Smooth muscle cell (in vitro differentiated cells): ENCODE results near the gene DIP2B. TPM values are rescaled to one million over a fixed set of nuclear protein-coding genes. Genes with fewer than 3 reads are reported as not detected.

Experiments used
- DNase-seq: peaks from one replicate; lab custom pipeline; 2025; ENCODE audit not compliant: unreplicated experiment; lab: John Stamatoyannopoulos, UW
- H2AFZ ChIP-seq: fragments of 200-600 bp; sonication (generic); 2 replicates; pipeline ENCODE4 v1.6.0; 2016; ENCODE audit warnings: antibody characterized with exemption, low read depth, mild to moderate bottlenecking
- H3F3A ChIP-seq: fragments of 200-600 bp; sonication (generic); 2 replicates; pipeline ENCODE4 v1.6.0; 2017; ENCODE audit warnings: antibody characterized with exemption, low read depth
- H3K27ac ChIP-seq: fragments of 200-600 bp; sonication (generic); 2 replicates; pipeline ENCODE4 v1.5.1; 2016; ENCODE audit warnings: low read depth, mild to moderate bottlenecking
- H3K27me3 ChIP-seq: fragments of 200-600 bp; sonication (generic); 2 replicates; pipeline ENCODE4 v1.6.1; 2016; ENCODE audit warnings: low read depth, mild to moderate bottlenecking
- H3K36me3 ChIP-seq: fragments of 200-600 bp; sonication (generic); 2 replicates; pipeline ENCODE4 v1.5.1; 2016; ENCODE audit warnings: low read depth
- H3K4me1 ChIP-seq: fragments of 200-600 bp; sonication (generic); 2 replicates; pipeline ENCODE4 v1.5.1; 2016; ENCODE audit warnings: low read depth
- H3K4me2 ChIP-seq: fragments of 200-600 bp; sonication (generic); 2 replicates; pipeline ENCODE4 v1.6.0; 2016; ENCODE audit warnings: mild to moderate bottlenecking
- H3K4me3 ChIP-seq: fragments of 200-600 bp; sonication (generic); 2 replicates; pipeline ENCODE4 v1.5.1; 2016; ENCODE audit warnings: mild to moderate bottlenecking
- H3K79me2 ChIP-seq: fragments of 200-600 bp; sonication (generic); 2 replicates; pipeline ENCODE4 v1.6.0; 2016; ENCODE audit warnings: low read depth, mild to moderate bottlenecking
- H3K9ac ChIP-seq: fragments of 200-600 bp; sonication (generic); 2 replicates; pipeline ENCODE4 v1.6.0; 2016; ENCODE audit warnings: low read depth
- H3K9me3 ChIP-seq: fragments of 200-600 bp; sonication (generic); replicated peaks from 2 replicates; pipeline ENCODE4 v1.5.1; 2016; ENCODE audit warnings: low read depth
- H4K20me1 ChIP-seq: fragments of 200-600 bp; sonication (generic); 2 replicates; pipeline ENCODE4 v1.6.0; 2016; ENCODE audit warnings: low read depth
- CTCF ChIP-seq: fragments of 200-600 bp; sonication (generic); IDR thresholded peaks from 2 replicates; pipeline ENCODE4 v1.5.1; 2017; ENCODE audit warnings: borderline replicate concordance, mild to moderate bottlenecking, antibody characterized with exemption; ENCODE audit not compliant: insufficient read depth, poor library complexity, severe bottlenecking
- WGBS: methylation state at CpG from one replicate; pipeline ENCODE4 v1.1.7; 2016; ENCODE audit warnings: low lambda C conversion rate; 5-methylcytosine and 5-hydroxymethylcytosine counted together
- polyA plus RNA-seq: library from polyadenylated mRNA; unstranded; fragments of >200 nt; fragmentation: Nextera tagmentation; extraction: Ambion mirVana; gene quantifications from 2 replicates; pipeline ENCODE4 v1.2.1, GENCODE V29; 2016
- total RNA-seq: library from RNA; depleted of rRNA; stranded (reverse); fragments of >200 nt; gene quantifications from 2 replicates; pipeline ENCODE4 v1.2.3, GENCODE V29; 2014

Gene DIP2B
- total and polyA plus RNA-seq, 2 experiments from 2014 or later: 5.8 to 35.2 TPM

DNA sequence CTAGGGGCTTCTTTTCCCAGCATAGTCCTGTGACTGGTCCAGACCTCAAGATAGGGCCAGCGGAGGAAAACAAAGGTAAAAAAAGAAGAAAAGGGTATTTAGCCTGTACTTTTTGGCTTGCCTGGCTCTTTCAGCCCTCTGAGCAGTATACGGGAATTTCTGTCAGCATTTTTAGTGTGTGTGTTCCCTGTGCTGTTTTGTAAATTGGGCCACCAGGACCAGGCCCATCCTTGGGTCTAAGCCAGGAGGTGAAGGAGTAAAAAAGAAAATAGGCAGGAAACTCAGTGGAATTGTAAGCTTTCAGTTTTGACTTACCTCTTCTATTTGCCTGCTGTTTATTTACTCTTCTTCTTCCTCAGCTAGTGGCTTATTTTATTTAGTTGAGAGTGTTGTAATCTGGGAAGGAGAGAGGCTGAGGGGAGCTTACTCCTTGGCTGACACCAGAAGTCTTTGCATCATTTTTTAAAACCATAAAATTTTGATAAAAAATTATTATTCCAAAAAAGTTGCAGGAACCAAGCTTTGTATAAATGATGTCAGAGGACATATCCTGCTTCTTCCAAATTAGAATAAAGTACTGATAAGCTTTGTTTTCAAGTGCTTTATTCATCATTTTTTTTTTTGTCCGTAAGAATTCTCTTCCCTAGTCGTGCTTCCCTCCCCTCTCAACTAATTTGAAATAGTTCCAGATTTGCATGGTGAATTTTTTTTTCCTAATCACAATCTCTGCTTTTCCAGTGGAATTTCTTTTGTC, 63.7 kb downstream of the DIP2B start:
- Histone ChIP-seq H3K9me3 (no peaks in the 10 kb centered on the region), H3K79me2 (peaks cover 79% of the 10 kb centered on the region), H2AFZ (no peak overlapping the region), H3K4me3 (no peak overlapping the region), H3F3A (peaks cover 5% of the 10 kb centered on the region), H4K20me1 (peaks cover 18% of the 10 kb centered on the region), H3K27me3 (no peaks in the 10 kb centered on the region), H3K36me3 (no peaks in the 10 kb centered on the region), H3K9ac (no peak overlapping the region), H3K4me2 (peak overlapping the region; percentile 30), H3K4me1 (peaks cover 24% of the 10 kb centered on the region), H3K27ac (peak overlapping the region; percentile 43)
- WGBS: 85% methylated on average over 4 of the region's 4 CpGs
- no peak for TF ChIP-seq CTCF
- DNase-seq: no peak

DNA sequence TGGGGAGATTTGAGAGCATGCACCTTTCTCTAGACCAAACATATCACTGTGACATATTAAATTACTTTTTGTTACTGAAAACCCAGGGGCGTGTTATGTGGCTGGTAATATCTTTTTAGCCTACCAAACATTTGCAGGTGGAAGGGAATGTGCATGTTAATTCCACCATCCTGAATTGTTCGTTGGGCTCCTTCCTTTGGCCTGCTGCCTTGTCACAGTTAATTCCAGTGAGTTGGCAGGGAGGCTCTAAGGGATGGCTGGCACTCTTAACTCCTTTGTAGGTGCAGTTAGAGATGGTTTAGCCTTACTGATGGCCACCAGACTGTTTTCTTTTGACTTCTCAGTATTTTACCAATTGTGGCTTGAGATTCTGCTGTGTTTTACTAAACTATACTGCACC, 64.5 kb downstream of the DIP2B start:
- no peaks in the 10 kb centered on the region for H3K9me3 ChIP-seq
- H3K27me3 ChIP-seq: no peaks in the 10 kb centered on the region
- no peaks in the 10 kb centered on the region for H3K36me3 ChIP-seq
- no peak for DNase-seq
- no peak overlapping the region for H3K4me3 ChIP-seq
- no peak overlapping the region for H3K9ac ChIP-seq
- H3K79me2 ChIP-seq: peaks cover 84% of the 10 kb centered on the region
- no peak overlapping the region for H2AFZ ChIP-seq
- peaks cover 5% of the 10 kb centered on the region for H3F3A ChIP-seq
- H4K20me1 ChIP-seq: peaks cover 18% of the 10 kb centered on the region
- 74% methylated on average over 2 of the region's 2 CpGs for WGBS
- H3K4me2 ChIP-seq: no peak overlapping the region
- H3K4me1 ChIP-seq: peaks cover 25% of the 10 kb centered on the region
- H3K27ac ChIP-seq: peak overlapping the region; percentile 43
- no peak for TF ChIP-seq CTCF

GRCh38 chr12:50569876-50570275, 65.1 kb downstream of the DIP2B start:
- H4K20me1 ChIP-seq: peaks cover 18% of the 10 kb centered on the region
- H3K79me2 ChIP-seq: peaks cover 84% of the 10 kb centered on the region
- H3K9me3 ChIP-seq: no peaks in the 10 kb centered on the region
- peaks cover 30% of the 10 kb centered on the region for H3K4me1 ChIP-seq
- peak overlapping the region; percentile 43 for H3K27ac ChIP-seq
- H3K9ac ChIP-seq: no peak overlapping the region
- H3K36me3 ChIP-seq: no peaks in the 10 kb centered on the region
- H3K4me2 ChIP-seq: no peak overlapping the region
- H3K27me3 ChIP-seq: no peaks in the 10 kb centered on the region
- WGBS: 78% methylated on average over 3 of the region's 3 CpGs
- no peak overlapping the region for H3K4me3 ChIP-seq
- no peak for DNase-seq
- H3F3A ChIP-seq: peaks cover 5% of the 10 kb centered on the region
- TF ChIP-seq CTCF: no peak
- H2AFZ ChIP-seq: no peak overlapping the region

- Histone ChIP-seq H3K36me3 (no peaks in the 10 kb centered on the region), H3F3A (peaks cover 5% of the 10 kb centered on the region), H2AFZ (no peak overlapping the region), H4K20me1 (peaks cover 18% of the 10 kb centered on the region), H3K27ac (peak overlapping the region; percentile 47), H3K79me2 (peaks cover 87% of the 10 kb centered on the region), H3K9me3 (no peaks in the 10 kb centered on the region), H3K9ac (no peak overlapping the region), H3K27me3 (no peaks in the 10 kb centered on the region), H3K4me3 (no peak overlapping the region), H3K4me1 (peaks cover 37% of the 10 kb centered on the region), H3K4me2 (peak overlapping the region; percentile 54)
- DNase-seq: no peak
- 88% methylated on average over 7 of the region's 7 CpGs for whole genome bisulfite sequencing
- TF ChIP-seq CTCF: no peak
These were observed 67.0 kb downstream of the DIP2B start for GRCh38 chr12:50571786-50572185.
